ENCODE measurements around the gene NRAP. TPM values are rescaled to one million over a fixed set of nuclear protein-coding genes. Genes with fewer than 3 reads are reported as not detected.

NRAP gene
- total RNA-seq, 1 experiment from 2014 or later: not detected

- Histone ChIP-seq H2AK5ac (ENCODE audit: insufficient read length, low read length) (no peak overlapping the region), H3K27me3 (ENCODE audit: insufficient read depth, low read length) (peaks cover 48% of the 10 kb centered on the region), H2AFZ (ENCODE audit: low read length) (no peak overlapping the region), H2BK20ac (ENCODE audit: low read depth, low read length, poor library complexity, severe bottlenecking) (no peak overlapping the region), H3K56ac (ENCODE audit: insufficient read length, low read depth, low read length) (no peak overlapping the region), H3K4ac (ENCODE audit: low read depth, low read length) (no peak overlapping the region), H4K91ac (ENCODE audit: insufficient read length, low read depth, low read length) (no peak overlapping the region), H2BK15ac (ENCODE audit: low read depth, low read length) (no peak overlapping the region), H3K18ac (ENCODE audit: insufficient read length, low read depth, low read length) (no peak overlapping the region), H3K9ac (ENCODE audit: extremely low read depth, insufficient read length, low read length) (no peak overlapping the region), H4K20me1 (ENCODE audit: control insufficient read depth, insufficient read depth, insufficient read length) (peaks cover 3% of the 10 kb centered on the region), H2BK120ac (ENCODE audit: low read depth, low read length, poor library complexity, severe bottlenecking) (no peak overlapping the region), H3K14ac (ENCODE audit: insufficient read depth, low read length) (no peak overlapping the region), H4K5ac (ENCODE audit: insufficient read length, low read depth, low read length) (no peak overlapping the region), H3K79me1 (ENCODE audit: insufficient read depth, low read depth, low read length, poor library complexity, severe bottlenecking) (no peaks in the 10 kb centered on the region), H4K8ac (replicated peaks; ENCODE audit: insufficient read length, low read depth, low read length) (no peak overlapping the region), H3K23ac (ENCODE audit: insufficient read length, low read depth, low read length) (no peak overlapping the region), H3K4me1 (ENCODE audit: insufficient read depth, low read length) (no peaks in the 10 kb centered on the region), H2BK5ac (ENCODE audit: insufficient read length, low read length) (no peak overlapping the region), H3K4me2 (ENCODE audit: insufficient read depth, insufficient read length, low read length) (no peak overlapping the region), H2BK12ac (ENCODE audit: insufficient read length, low read depth, low read length) (no peak overlapping the region), H3K27ac (ENCODE audit: insufficient read length, low read depth, low read length) (no peak overlapping the region), H3T11ph (ENCODE audit: low read length) (no peak overlapping the region), H3K9me3 (ENCODE audit: control insufficient read depth, low read depth, low read length) (no peaks in the 10 kb centered on the region), H3K79me2 (ENCODE audit: insufficient read depth, low read length) (no peaks in the 10 kb centered on the region), H3K23me2 (ENCODE audit: insufficient read length, low read depth, low read length, poor library complexity, severe bottlenecking) (no peaks in the 10 kb centered on the region)
- Mint-ChIP-seq H3K4me1 (peaks cover 17 to 26% of the 10 kb centered on the region in 2 experiments), H3K4me3 (no peak overlapping the region), H3K27ac (no peak overlapping the region), H3K36me3 (ENCODE audit: insufficient read depth in 1 of 3, low read depth in 3 of 3) (no peaks in the 10 kb centered on the region), H3K27me3 (ENCODE audit: low read depth) (peaks cover 100% of the 10 kb centered on the region), H3K9me3 (peaks cover 0 to 3% of the 10 kb centered on the region in 2 experiments; a peak in 2 of 5 replicates)
- no peak for DNase-seq
- WGBS (ENCODE audit: extremely low coverage, insufficient read length, low lambda C conversion rate): no CpG with 5 or more reads among the region's 3 CpGs
- TF ChIP-seq CTCF (conservative IDR thresholded peaks at IDR 0.05): no peak
Observed at GRCh38 chr10:113552014-113552413, 111.8 kb downstream of the NRAP start.

All from H9 (cell line).